GM19463 (cell line): ENCODE measurements around the gene MAGEA4.

Experiments used
- ATAC-seq: cut with Tn5 transposase; IDR thresholded peaks from one replicate; pipeline ENCODE4 v1.9.1; 2021; ENCODE audit warnings: mild to moderate bottlenecking, moderate library complexity; ENCODE audit not compliant: unreplicated experiment

MAGEA4 gene

DNA sequence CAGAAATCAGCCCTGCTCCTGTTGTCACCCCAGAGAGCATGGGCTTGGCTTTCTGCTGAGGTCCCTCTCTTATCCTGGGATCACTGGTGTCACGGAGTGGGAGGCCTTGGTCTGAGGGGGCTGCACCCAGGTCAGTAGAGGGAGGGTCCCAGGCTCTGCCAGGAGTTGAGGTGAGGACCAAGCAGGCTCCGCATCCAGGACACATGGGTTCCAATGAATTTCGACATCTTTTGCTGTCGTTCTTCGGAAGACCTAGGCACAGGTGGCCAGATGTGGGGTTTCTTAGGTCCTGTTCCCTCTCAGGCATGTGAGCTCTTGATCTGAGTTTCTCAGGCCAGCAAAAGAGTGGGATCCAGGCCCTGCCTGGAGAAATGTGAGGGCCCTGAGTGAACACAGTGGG lies 10.0 kb downstream of the MAGEA4 start:
- ATAC-seq: no peak

- ATAC-seq: no peak
These were observed 11.0 kb downstream of the MAGEA4 start for GRCh38 chrX:151923648-151924047.

GRCh38 chrX:151929126-151929525 lies 16.4 kb downstream of the MAGEA4 start:
- no peak for ATAC-seq

GRCh38 chrX:151935358-151935757 lies 22.7 kb downstream of the MAGEA4 start:
- ATAC-seq: no peak

DNA sequence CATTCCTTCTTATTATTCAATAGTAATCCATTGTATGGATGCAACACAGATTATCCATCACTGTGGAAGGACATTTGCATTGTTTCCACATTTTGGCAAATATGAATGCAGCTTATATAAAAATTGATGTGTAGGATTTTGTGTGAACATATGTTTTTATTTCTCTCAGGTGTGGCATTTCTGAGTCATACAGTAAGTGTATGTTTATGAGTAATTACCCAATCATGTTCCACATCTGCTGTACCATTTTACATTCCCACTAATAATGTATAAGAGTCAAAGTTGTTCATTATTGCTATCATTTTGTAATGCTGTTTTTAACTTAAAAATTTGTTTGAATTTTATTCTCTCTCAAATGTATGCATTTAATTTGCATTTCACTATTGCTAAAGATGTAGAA lies 25.5 kb downstream of the MAGEA4 start:
- no peak for ATAC-seq

DNA sequence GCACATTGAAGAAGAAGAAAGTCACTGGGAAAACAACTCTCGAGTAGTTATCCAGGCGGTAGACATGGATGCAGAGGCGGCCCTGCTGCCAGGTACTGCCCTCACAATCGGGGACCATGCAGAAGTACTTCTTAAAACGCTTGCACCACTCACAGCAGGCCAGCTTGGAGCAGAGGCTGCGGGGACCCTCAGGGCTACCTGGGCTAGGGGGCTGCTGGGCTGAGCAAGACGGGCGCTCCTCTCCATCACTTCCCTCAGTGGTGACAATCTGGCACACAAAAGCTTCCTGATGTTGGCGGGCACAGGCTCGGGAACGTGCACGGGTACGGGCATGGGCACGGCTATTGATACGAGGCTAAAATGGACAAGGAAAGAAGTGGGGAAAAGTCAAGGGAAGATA lies 42.0 kb downstream of the MAGEA4 start:
- ATAC-seq: no peak

- ATAC-seq: no peak
These were observed 45.4 kb downstream of the MAGEA4 start for GRCh38 chrX:151958101-151958500.

GRCh38 chrX:151962034-151962433 lies 49.3 kb downstream of the MAGEA4 start:
- ATAC-seq: no peak

- no peak for ATAC-seq
These were observed 53.5 kb downstream of the MAGEA4 start for GRCh38 chrX:151966236-151966635.

DNA sequence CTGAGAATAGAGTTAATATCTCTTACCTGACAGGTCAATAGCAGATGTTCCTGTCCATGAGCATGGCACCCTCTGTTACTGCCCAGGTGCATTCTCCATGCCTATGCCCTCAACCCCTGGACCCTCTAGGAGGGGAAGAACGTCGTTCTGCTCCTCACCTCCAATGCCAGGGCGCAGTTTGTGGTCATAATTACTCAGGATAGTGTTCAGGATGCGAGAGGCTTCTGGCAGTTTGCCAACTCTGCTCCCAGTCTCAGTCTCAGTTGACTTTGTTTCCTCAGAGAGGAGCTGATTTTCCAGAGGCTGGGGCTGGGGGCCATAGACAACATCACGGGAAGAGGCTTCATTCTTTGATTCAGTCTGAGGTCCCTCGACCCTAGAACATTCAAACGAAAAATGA lies 57.3 kb downstream of the MAGEA4 start:
- no peak for ATAC-seq

DNA sequence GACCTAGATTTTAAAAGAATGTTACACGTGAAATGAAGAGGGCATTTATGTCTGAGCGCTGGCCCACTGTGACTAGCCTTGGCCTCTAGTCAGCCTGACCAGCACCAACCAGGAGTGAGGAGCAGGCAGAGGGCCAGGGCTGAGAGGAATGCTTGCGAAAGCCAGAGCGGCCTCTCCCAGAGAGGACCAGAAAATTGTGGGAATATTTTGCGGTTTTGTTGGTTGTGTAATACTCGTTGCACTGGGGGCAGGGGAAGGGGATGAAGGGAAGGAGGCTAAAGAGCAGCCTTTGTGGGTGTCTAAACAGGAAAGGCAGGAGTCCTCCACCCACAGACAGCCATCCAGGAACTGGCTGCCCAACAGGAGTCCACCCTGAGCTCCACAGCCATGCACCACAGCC lies 58.0 kb downstream of the MAGEA4 start:
- no peak for ATAC-seq

DNA sequence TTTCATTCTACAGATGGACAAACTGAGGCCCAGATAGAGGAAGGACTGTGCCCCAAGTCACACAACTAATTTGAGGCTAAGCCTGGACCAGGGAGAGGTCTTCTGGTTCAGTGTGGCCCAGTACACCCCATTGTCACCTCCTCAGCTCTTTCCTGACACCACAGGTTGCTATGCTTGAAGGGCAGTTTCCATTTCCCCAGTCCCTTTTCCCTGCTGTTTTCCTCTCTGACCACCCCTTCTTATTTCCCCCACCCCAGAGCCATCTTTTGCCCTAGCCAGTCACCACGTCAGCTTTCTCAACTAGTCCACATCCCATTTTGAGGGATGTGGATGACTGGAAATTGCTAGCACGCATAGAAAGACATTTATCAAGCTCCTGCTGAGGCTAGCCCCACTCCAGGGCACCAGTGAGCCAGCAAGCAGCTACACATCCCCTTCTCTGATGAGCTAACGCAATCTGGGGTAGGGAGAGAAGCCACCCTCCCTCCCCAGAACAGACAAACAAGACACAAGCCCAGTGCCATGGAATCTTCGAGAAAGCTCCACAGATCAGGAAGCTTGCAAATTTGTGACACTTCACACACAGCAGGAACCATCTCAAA lies 60.5 kb downstream of the MAGEA4 start:
- no peak for ATAC-seq

GRCh38 chrX:151973851-151974335 lies 61.2 kb downstream of the MAGEA4 start:
- ATAC-seq: no peak
